ENCODE measurements around the gene SLC44A5.
"Not testable (repeated sequence)": the region's sequence is repeated elsewhere in the genome, so short reads cannot be mapped to it uniquely, and the experiment has no call there.

DNA sequence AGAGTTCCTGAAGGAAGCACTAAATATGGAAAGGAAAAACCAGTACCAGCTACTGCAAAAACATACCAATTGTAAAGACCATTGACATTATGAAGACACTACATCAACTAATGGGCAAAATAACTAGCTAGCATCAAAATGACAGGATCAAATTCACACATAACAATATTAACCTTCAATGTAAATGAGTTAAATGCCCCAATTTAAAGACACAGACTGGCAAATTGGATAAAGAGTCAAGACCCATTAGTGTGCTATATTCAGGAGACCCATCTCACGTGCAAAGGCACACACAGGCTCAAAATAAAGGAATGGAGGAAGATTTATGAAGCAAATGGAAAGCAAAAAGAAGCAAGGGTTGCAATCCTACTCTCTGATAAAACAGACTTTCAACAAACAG is 206.2 kb downstream of the SLC44A5 start:
- not testable (repeated sequence) for TF ChIP-seq CTCF, EP300 (IDR thresholded peaks at IDR 0.05)
